ENCODE data around the gene NFILZ. TPM values are rescaled to one million over a fixed set of nuclear protein-coding genes. Genes with fewer than 3 reads are reported as not detected.
"Not testable (repeated sequence)": the region's sequence is repeated elsewhere in the genome, so short reads cannot be mapped to it uniquely, and the experiment has no call there.

Gene NFILZ
- total RNA-seq, 1 donor from 2014 or later, result not detected

- H3K36me3 ChIP-seq; H3K27me3 Mint-ChIP-seq (ENCODE audit: insufficient read depth, low read depth); H2AFZ ChIP-seq (replicated peaks); H4K20me1 ChIP-seq (ENCODE audit: low read depth); H3K4me3 Mint-ChIP-seq; H3K9me3 ChIP-seq (ENCODE audit: low read depth); H3K9me3 Mint-ChIP-seq; H3K4me2 ChIP-seq; H3K27me3 ChIP-seq; H3K4me3 ChIP-seq; H3K27ac Mint-ChIP-seq; H3K36me3 Mint-ChIP-seq; H3F3A ChIP-seq (ENCODE audit: low read depth); H3K27ac ChIP-seq; H3K79me2 ChIP-seq (ENCODE audit: low read depth); H3K4me1 ChIP-seq; H3K9ac ChIP-seq; H3K4me1 Mint-ChIP-seq: not testable (repeated sequence)
- peak; percentile 48 for TF ChIP-seq CTCF (IDR thresholded peaks at IDR 0.05)
- peak; percentile 33 for DNase-seq (ENCODE audit: low spot score)
Measured at GRCh38 chr19:8622886-8623285, 7.5 kb upstream of the NFILZ start.

- Mint-ChIP-seq H3K36me3 (no peaks in the 10 kb centered on the region), H3K4me3 (no peak overlapping the region), H3K4me1 (peaks cover 14% of the 10 kb centered on the region), H3K27ac (no peak overlapping the region), H3K9me3 (peaks cover 6% of the 10 kb centered on the region), H3K27me3 (ENCODE audit: insufficient read depth, low read depth) (peaks cover 11% of the 10 kb centered on the region)
- Histone ChIP-seq H3K4me3 (no peak overlapping the region), H3F3A (ENCODE audit: low read depth) (peaks cover 20% of the 10 kb centered on the region), H3K4me2 (no peak overlapping the region), H3K36me3 (no peaks in the 10 kb centered on the region), H3K27ac (no peak overlapping the region), H3K27me3 (no peaks in the 10 kb centered on the region), H3K4me1 (peaks cover 19% of the 10 kb centered on the region), H2AFZ (replicated peaks) (no peak overlapping the region), H4K20me1 (ENCODE audit: low read depth) (no peaks in the 10 kb centered on the region), H3K79me2 (ENCODE audit: low read depth) (no peaks in the 10 kb centered on the region), H3K9me3 (ENCODE audit: low read depth) (no peaks in the 10 kb centered on the region), H3K9ac (no peak overlapping the region)
- TF ChIP-seq CTCF (IDR thresholded peaks at IDR 0.05) (no peak), EZH2 (IDR thresholded peaks at IDR 0.05) (no peak), EZH2phosphoT487 (IDR thresholded peaks at IDR 0.05) (no peak)
- DNase-seq (ENCODE audit: low spot score), result no peak
Measured at GRCh38 chr19:8626842-8627241, 3.6 kb upstream of the NFILZ start.

- Histone ChIP-seq H3K27ac (no peak overlapping the region), H3K4me3 (no peak overlapping the region), H3K4me2 (no peak overlapping the region), H3K9me3 (ENCODE audit: low read depth) (no peaks in the 10 kb centered on the region), H3K36me3 (no peaks in the 10 kb centered on the region), H4K20me1 (ENCODE audit: low read depth) (no peaks in the 10 kb centered on the region), H3K4me1 (peaks cover 19% of the 10 kb centered on the region), H2AFZ (replicated peaks) (no peak overlapping the region), H3F3A (ENCODE audit: low read depth) (peaks cover 22% of the 10 kb centered on the region), H3K9ac (no peak overlapping the region), H3K79me2 (ENCODE audit: low read depth) (no peaks in the 10 kb centered on the region), H3K27me3 (no peaks in the 10 kb centered on the region)
- Mint-ChIP-seq H3K27ac (peak overlapping the region; percentile 4), H3K27me3 (ENCODE audit: insufficient read depth, low read depth) (peaks cover 14% of the 10 kb centered on the region), H3K36me3 (no peaks in the 10 kb centered on the region), H3K4me1 (peaks cover 19% of the 10 kb centered on the region), H3K9me3 (peaks cover 6% of the 10 kb centered on the region), H3K4me3 (peak overlapping the region; percentile 26)
- no peak for DNase-seq (ENCODE audit: low spot score)
- TF ChIP-seq CTCF (IDR thresholded peaks at IDR 0.05) (no peak), EZH2 (IDR thresholded peaks at IDR 0.05) (no peak), EZH2phosphoT487 (IDR thresholded peaks at IDR 0.05) (no peak)
Measured at GRCh38 chr19:8629184-8629583, 1.2 kb upstream of the NFILZ start.

All from neural progenitor cell (in vitro differentiated cells).